Ovary (tissue), 3 donors: ENCODE results near the gene ABCA13.
"Not testable (repeated sequence)": the region's sequence is repeated elsewhere in the genome, so short reads cannot be mapped to it uniquely, and the experiment has no call there.

ENCODE experiments used
- POLR2A ChIP-seq: fragments of 450-650 bp; IDR thresholded peaks from one replicate; pipeline ENCODE4 v1.6.1; 2017; ENCODE audit warnings: antibody characterized with exemption, mild to moderate bottlenecking, moderate library complexity
- TF ChIP-seq, protein P1 (sequence below), 3 donors: fragments of 450-650 bp in 2 of 3; fragments of 200-600 bp in 1 of 3; IDR thresholded peaks; one replicate each; pipeline versions ENCODE4 v1.5.1 to v1.8.0; 2016 to 2022; ENCODE audit warnings: antibody characterized with exemption in 3 of 3, mild to moderate bottlenecking in 1 of 3
- donor health status: DM: no; HTN: no; CAD: no.

DNA sequence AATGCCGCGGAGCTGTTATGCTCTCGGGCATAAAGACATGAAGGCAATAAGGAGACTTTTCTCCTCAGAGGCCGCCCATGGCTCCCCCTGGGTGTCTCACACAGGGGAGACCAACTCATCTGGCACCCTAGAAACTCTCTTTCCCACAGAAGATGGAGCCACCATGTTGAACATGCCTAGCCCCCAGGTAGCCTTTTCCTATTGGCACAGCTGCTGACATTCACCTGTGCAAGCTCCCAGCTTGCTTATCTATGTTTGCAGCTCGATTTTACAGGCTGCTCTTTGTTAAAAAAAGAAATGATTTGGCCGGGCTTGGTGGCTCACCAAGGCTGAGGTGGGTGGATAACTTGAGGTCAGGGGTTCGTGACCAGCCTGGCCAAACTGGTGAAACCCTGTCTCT, 23.6 kb upstream of the ABCA13 start:
- TF ChIP-seq, protein P1, sequence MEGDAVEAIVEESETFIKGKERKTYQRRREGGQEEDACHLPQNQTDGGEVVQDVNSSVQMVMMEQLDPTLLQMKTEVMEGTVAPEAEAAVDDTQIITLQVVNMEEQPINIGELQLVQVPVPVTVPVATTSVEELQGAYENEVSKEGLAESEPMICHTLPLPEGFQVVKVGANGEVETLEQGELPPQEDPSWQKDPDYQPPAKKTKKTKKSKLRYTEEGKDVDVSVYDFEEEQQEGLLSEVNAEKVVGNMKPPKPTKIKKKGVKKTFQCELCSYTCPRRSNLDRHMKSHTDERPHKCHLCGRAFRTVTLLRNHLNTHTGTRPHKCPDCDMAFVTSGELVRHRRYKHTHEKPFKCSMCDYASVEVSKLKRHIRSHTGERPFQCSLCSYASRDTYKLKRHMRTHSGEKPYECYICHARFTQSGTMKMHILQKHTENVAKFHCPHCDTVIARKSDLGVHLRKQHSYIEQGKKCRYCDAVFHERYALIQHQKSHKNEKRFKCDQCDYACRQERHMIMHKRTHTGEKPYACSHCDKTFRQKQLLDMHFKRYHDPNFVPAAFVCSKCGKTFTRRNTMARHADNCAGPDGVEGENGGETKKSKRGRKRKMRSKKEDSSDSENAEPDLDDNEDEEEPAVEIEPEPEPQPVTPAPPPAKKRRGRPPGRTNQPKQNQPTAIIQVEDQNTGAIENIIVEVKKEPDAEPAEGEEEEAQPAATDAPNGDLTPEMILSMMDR (IDR thresholded peaks at IDR 0.05): not testable (repeated sequence)
- TF ChIP-seq POLR2A: not testable (repeated sequence)
